Peyer's patch (tissue), 4 donors: ENCODE measurements around the gene NLRP6.
"Not testable (repeated sequence)": the region's sequence is repeated elsewhere in the genome, so short reads cannot be mapped to it uniquely, and the experiment has no call there.

Source experiments
- CTCF ChIP-seq, 6 experiments: fragments of 450-650 bp in 4 of 6; fragments of 200-600 bp in 2 of 6; sonication (generic) in 1 of 6; IDR thresholded peaks; one replicate each; pipeline ENCODE4 v1.5.1; 2017 to 2019; ENCODE audit warnings: antibody characterized with exemption in 6 of 6, mild to moderate bottlenecking in 3 of 6, moderate library complexity in 1 of 6
- POLR2A ChIP-seq, 2 donors: fragments of 450-650 bp; IDR thresholded peaks; one replicate each; pipeline ENCODE4 v1.5.1; 2017; ENCODE audit warnings: antibody characterized with exemption in 2 of 2, mild to moderate bottlenecking in 2 of 2, moderate library complexity in 2 of 2

- not testable (repeated sequence) for TF ChIP-seq CTCF (IDR thresholded peaks at IDR 0.05)
- peak in 1 of 2 donors; percentile 35 for TF ChIP-seq POLR2A (IDR thresholded peaks at IDR 0.05)
Observed at GRCh38 chr11:314554-314875, 36.3 kb downstream of the NLRP6 start.
